GM18909 (cell line): ENCODE measurements around the gene EXOG.
"Not testable (repeated sequence)": the region's sequence is repeated elsewhere in the genome, so short reads cannot be mapped to it uniquely, and the experiment has no call there.

Experiments used
- ATAC-seq: cut with Tn5 transposase; IDR thresholded peaks from one replicate; pipeline ENCODE4 v1.9.1; 2021; ENCODE audit warnings: mild to moderate bottlenecking; ENCODE audit not compliant: unreplicated experiment, poor library complexity

EXOG gene

DNA sequence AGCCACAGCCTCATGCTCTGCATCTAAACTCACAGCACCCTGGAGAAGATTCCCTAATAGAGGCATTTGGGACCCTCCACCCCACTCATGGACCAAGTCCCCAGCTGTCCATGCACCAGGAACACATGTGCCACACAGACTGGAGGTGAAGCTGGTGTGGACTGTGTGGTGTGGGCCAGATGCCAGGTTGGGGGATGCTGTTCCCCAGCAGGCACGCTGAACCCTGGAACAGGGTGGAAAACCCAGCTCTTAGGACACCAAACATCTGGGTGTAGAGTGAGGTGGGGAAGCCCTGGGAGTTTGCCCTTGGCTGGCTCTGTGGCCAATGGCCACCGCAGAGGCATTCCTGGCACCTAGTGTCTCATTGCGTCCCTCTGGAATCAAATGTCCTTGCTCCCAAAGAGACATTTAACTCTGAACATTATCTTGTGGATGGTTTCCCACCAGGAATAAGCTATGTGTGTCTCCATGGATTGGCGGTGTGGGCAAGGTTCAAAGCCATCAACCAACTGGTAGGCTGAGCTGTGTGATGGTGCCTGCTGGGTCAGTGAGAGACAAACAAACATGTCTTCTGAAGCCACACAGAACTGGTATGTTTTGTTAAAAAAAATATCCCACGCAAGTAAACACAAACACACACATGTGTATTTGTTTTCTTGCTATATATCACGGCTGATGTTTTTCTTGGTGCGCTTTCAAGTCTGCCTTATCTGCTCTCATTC, 65.0 kb downstream of the EXOG start:
- ATAC-seq, result no peak

DNA sequence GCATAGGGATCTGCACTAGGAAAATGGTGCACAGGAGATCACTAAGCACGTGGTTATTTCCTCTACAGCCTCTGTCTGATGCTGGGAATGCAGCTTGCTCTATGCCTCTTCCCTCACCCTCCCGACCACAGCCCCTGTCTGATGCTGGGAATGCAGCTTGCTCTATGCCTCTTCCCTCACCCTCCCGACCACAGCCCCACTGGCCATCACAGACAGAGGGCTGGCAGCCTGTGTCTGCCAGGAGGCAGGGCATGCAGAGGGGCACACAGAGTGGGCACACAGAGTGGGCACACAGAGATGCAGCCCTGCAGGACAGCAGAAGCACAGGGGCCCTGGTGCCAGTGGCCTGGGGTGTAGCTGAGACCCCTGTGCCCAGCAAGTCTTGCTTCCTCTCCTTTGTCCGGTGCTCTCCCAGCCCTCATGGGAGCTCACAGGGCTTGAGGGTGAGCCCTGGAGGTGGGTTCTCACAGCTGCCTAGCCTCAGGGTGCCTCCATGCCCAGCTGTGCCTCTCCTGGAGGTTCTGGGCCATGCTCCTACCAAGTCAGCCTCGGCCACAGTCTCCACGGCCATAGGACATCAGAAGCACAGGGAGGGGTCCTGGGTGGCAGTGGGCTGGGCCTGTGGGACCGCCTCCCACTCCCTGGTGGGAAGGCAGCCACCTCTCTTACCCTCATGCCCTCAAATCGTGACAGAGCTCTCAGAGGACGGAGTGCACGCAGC, 65.8 kb downstream of the EXOG start:
- no peak for ATAC-seq

DNA sequence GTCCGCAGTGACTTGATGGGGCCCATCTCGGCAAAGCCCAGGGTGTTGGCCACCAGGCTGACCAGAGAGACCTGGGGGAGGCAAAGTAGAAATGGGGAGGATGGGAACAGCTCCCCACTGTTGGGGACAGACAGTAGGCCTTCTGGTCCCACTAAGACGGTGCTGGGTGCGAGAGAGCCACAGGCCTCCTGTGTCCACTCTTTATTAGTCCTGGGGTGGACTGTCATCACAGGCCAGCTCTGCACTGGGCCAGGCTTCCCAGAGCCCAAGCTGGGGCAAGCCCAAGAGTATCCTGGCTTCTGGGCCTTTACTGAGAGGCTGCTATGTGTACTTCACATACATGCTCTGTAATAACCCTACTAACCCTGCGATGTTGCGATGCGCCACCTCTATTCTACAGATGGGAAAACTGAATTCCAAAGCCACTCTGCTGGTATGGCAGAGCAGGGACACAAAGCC, 66.4 kb downstream of the EXOG start:
- ATAC-seq, result no peak

GRCh38 chr3:38563070-38563885, 67.1 kb downstream of the EXOG start:
- ATAC-seq, result no peak

GRCh38 chr3:38563886-38564270, 67.7 kb downstream of the EXOG start:
- ATAC-seq, result no peak

GRCh38 chr3:38564631-38565338, 68.6 kb downstream of the EXOG start:
- no peak for ATAC-seq

DNA sequence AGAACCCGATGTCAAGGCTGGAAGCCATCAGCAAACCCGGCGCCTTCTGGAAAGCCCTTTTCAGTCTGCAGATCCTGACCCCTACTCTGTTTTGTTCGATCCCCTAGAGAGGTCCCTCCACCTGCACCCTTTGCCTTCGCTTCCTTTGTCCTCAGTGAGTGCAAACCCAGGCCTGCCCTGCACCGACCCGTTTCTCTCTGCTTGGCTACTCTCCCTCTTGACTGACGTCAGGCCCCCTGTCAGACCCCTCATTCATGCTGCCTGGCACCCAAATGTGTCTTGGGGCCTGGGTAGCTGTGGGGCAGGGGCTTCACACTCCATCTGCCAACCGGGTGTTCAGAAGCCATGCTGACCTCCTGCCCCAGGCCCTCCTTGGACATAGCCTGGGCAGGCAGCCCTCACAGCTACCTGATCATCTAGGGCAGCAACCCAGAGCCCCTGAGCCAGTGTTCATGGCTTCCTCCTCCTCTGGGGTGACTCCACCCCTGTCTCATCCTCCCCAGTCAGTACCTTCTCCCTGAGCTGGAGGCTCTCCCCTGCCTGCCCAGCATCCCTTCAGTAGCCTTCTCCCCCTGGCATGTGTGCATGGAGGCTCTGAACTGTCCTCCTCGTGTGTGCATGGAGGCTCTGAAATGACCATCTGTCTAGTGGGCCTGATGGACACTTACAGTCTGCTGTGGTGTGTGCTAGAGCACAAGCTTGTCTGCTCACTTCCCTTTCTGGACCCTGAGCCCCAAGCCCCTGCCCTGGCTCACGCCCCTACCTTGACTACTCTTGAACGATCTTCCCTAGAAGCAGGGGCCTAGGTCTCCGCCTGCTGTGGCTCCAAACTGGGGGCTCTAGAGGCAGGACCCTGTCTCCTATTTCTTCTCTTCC, 69.4 kb downstream of the EXOG start:
- no peak for ATAC-seq

- no peak for ATAC-seq
Measured at GRCh38 chr3:38566215-38566528, 70.0 kb downstream of the EXOG start.

- not testable (repeated sequence) for ATAC-seq
Measured at GRCh38 chr3:38566794-38567193, 70.7 kb downstream of the EXOG start.

GRCh38 chr3:38567498-38567897, 71.4 kb downstream of the EXOG start:
- no peak for ATAC-seq

DNA sequence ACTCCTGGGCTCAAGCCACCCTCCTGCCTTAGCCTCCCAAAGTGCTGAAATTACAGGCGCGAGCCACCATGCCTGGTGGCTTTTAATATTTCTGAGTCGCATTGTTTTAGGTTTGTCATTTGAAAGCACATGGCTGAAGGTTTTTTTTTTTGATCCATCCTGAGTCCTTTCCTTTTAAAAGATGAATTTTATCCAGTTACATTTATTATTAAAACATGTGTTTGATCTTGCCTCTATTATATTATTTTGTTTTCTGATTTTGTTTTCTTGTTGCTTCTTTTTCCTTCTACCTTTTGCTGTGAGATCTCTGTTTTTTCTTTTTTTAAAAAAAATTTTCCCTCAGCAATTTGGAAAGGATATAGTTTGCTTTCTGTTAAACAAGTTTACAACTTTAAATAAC, 77.0 kb downstream of the EXOG start:
- no peak for ATAC-seq

DNA sequence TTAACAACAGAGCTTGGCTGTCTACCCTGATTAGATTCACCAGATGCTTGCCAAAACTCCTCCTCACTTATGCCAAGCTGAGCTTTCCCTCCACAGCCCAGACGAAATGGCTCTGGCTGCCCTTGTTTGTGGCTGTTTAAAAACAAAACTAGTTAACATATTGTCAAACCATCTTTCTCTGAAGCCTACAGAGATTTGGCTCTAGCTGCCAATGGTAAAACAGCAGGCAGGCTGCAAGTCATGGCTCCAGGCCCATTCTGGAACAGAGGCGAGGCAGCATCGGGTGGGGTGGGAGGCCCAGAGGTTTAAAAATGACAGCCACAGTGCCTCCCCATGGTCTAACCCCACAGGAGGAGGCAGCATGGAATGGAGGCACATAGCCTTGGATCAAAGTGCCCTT, 77.4 kb downstream of the EXOG start:
- no peak for ATAC-seq

DNA sequence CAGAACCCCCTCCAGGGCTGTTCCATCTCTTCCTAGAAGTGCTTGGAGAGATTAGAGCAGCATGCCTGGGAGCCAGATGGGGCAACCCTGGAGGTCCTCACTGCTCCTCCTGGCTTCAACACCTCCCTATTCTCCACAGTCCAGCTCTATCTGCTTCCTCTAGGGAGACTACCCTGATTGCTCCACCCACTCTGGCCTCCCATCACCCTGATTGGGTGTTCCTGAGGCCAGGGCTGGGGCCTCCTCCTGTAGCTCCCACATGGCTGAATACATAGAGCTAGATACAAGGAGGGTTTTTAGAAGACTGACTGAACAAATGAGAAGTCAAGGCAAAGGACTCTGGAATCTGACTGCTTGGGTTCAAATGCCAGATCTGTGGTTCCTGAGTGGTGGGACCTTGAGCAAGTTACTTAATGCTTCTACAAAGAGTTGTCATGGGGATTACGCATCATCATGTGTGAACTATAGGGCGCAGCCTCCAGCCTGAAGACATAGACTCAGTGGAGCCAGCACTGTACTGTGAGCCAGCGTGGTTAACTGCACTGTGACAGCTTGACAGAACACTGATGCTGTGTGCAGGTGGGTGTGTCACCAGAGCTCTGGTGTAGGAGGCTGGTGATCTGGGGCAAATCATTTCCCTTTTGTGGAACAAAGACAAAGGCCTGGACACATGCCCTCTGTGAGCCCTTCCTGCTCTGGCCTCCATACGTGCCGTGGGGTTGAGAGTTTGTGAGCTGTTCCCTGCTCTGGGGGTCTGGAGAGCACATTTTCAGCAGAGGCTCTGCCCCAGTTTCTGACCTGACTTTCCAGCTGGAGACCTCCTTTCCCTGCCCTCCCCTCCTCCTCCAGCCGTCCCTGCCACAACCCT, 78.5 kb downstream of the EXOG start:
- no peak for ATAC-seq

GRCh38 chr3:38575279-38575843, 79.2 kb downstream of the EXOG start:
- ATAC-seq, result no peak
